H9 (cell line): ENCODE results near the gene FLNA. TPM values are rescaled to one million over a fixed set of nuclear protein-coding genes. Genes with fewer than 3 reads are reported as not detected.

Experiments used
- DNase-seq: peaks from one replicate; pipeline ENCODE4 v3.0.0-alpha.2; 2017
- H2AFZ ChIP-seq: one replicate; pipeline ENCODE4 v1.6.1; 2013; ENCODE audit warnings: mild to moderate bottlenecking, low read length, control low read depth, moderate library complexity
- H2AK5ac ChIP-seq: 2 replicates; pipeline ENCODE4 v1.6.1; 2013; ENCODE audit warnings: low read length, control low read depth, mixed read lengths; ENCODE audit not compliant: insufficient read length
- H2BK120ac ChIP-seq: one replicate; pipeline ENCODE4 v1.6.1; 2013; ENCODE audit warnings: low read depth, mild to moderate bottlenecking, low read length, control low read depth, inconsistent platforms; ENCODE audit not compliant: poor library complexity, severe bottlenecking
- H2BK12ac ChIP-seq: 2 replicates; pipeline ENCODE4 v1.6.1; 2013; ENCODE audit warnings: low read length, control low read depth, mixed read lengths, low read depth; ENCODE audit not compliant: insufficient read length
- H2BK15ac ChIP-seq: 2 replicates; pipeline ENCODE4 v1.6.1; 2013; ENCODE audit warnings: low read depth, low read length, control low read depth
- H2BK20ac ChIP-seq: one replicate; pipeline ENCODE4 v1.6.1; 2013; ENCODE audit warnings: low read depth, mild to moderate bottlenecking, low read length, control low read depth, inconsistent platforms; ENCODE audit not compliant: poor library complexity, severe bottlenecking
- H2BK5ac ChIP-seq: 2 replicates; pipeline ENCODE4 v1.6.1; 2013; ENCODE audit warnings: low read length, control low read depth, mixed read lengths; ENCODE audit not compliant: insufficient read length
- H3K14ac ChIP-seq: 2 replicates; pipeline ENCODE4 v1.6.1; 2013; ENCODE audit warnings: low read length, control low read depth; ENCODE audit not compliant: insufficient read depth
- H3K18ac ChIP-seq: 2 replicates; pipeline ENCODE4 v1.6.1; 2013; ENCODE audit warnings: low read depth, mild to moderate bottlenecking, mixed read lengths, low read length, control low read depth; ENCODE audit not compliant: insufficient read length
- H3K23ac ChIP-seq: 2 replicates; pipeline ENCODE4 v1.6.1; 2013; ENCODE audit warnings: low read length, control low read depth, mixed read lengths, low read depth; ENCODE audit not compliant: insufficient read length
- H3K23me2 ChIP-seq: 2 replicates; pipeline ENCODE4 v1.6.1; 2013; ENCODE audit warnings: low read depth, mild to moderate bottlenecking, mixed read lengths, low read length, control low read depth; ENCODE audit not compliant: insufficient read length, poor library complexity, severe bottlenecking
- H3K27ac ChIP-seq: 2 replicates; pipeline ENCODE4 v1.5.1; 2013; ENCODE audit warnings: low read length, control low read depth, mixed read lengths, low read depth; ENCODE audit not compliant: insufficient read length
- H3K27me3 ChIP-seq: 2 replicates; pipeline ENCODE4 v1.6.1; 2013; ENCODE audit warnings: low read length, control low read depth, inconsistent platforms; ENCODE audit not compliant: insufficient read depth
- H3K4ac ChIP-seq: 2 replicates; pipeline ENCODE4 v1.6.1; 2013; ENCODE audit warnings: low read depth, mild to moderate bottlenecking, control low read depth, inconsistent platforms, low read length, moderate library complexity
- H3K4me1 ChIP-seq: 2 replicates; pipeline ENCODE4 v1.6.1; 2013; ENCODE audit warnings: low read length, control low read depth, inconsistent platforms; ENCODE audit not compliant: insufficient read depth
- H3K4me2 ChIP-seq: 2 replicates; pipeline ENCODE4 v1.6.1; 2013; ENCODE audit warnings: low read length, control low read depth, mixed read lengths; ENCODE audit not compliant: insufficient read length, insufficient read depth
- H3K56ac ChIP-seq: 2 replicates; pipeline ENCODE4 v1.6.1; 2013; ENCODE audit warnings: low read depth, mild to moderate bottlenecking, mixed read lengths, low read length, control low read depth; ENCODE audit not compliant: insufficient read length
- H3K79me1 ChIP-seq: 2 replicates; pipeline ENCODE4 v1.6.1; 2013; ENCODE audit warnings: low read depth, mild to moderate bottlenecking, moderate library complexity, low read length, control low read depth, inconsistent platforms; ENCODE audit not compliant: insufficient read depth, poor library complexity, severe bottlenecking
- H3K79me2 ChIP-seq: 2 replicates; pipeline ENCODE4 v1.6.1; 2013; ENCODE audit warnings: low read length, control low read depth, inconsistent platforms; ENCODE audit not compliant: insufficient read depth
- H3K9ac ChIP-seq: 2 replicates; pipeline ENCODE4 v1.6.1; 2013; ENCODE audit warnings: low read length, control low read depth, mixed read lengths; ENCODE audit not compliant: insufficient read length; ENCODE audit errors: extremely low read depth
- H3K9me3 ChIP-seq: one replicate; pipeline ENCODE4 v1.6.1; 2013; ENCODE audit warnings: low read depth, low read length, inconsistent platforms; ENCODE audit not compliant: control insufficient read depth
- H3T11ph ChIP-seq: one replicate; pipeline ENCODE4 v1.6.1; 2013; ENCODE audit warnings: mild to moderate bottlenecking, low read length, control low read depth, inconsistent platforms
- H4K20me1 ChIP-seq: one replicate; pipeline ENCODE4 v1.6.1; 2013; ENCODE audit not compliant: control insufficient read depth, insufficient read length, insufficient read depth
- H4K5ac ChIP-seq: 2 replicates; pipeline ENCODE4 v1.6.1; 2013; ENCODE audit warnings: low read depth, mild to moderate bottlenecking, mixed read lengths, low read length, control low read depth; ENCODE audit not compliant: insufficient read length
- H4K8ac ChIP-seq: replicated peaks from 2 replicates; pipeline ENCODE4 v1.6.1; 2013; ENCODE audit warnings: low read length, control low read depth, mixed read lengths, low read depth; ENCODE audit not compliant: insufficient read length
- H4K91ac ChIP-seq: 2 replicates; pipeline ENCODE4 v1.6.1; 2013; ENCODE audit warnings: low read depth, mild to moderate bottlenecking, moderate library complexity, mixed read lengths, low read length, control low read depth; ENCODE audit not compliant: insufficient read length
- H3K27ac Mint-ChIP-seq, 3 experiments: 2 replicates in 2 of 3; 3 replicates in 1 of 3; pipeline ENCODE4 v1.8.0; 2020 to 2021; ENCODE audit warnings: mixed read lengths in 3 of 3, mild to moderate bottlenecking in 1 of 3, moderate library complexity in 1 of 3
- H3K27me3 Mint-ChIP-seq: 2 replicates; pipeline ENCODE4 v1.8.0; 2021; ENCODE audit warnings: low read depth, mild to moderate bottlenecking, moderate library complexity, mixed read lengths
- H3K36me3 Mint-ChIP-seq, 3 experiments: 2 replicates in 2 of 3; 3 replicates in 1 of 3; pipeline ENCODE4 v1.8.0; 2020 to 2021; ENCODE audit warnings: low read depth in 3 of 3, mixed read lengths in 3 of 3; ENCODE audit not compliant: insufficient read depth in 1 of 3
- H3K4me1 Mint-ChIP-seq, 2 experiments: 2 replicates each; pipeline ENCODE4 v1.8.0; 2020; ENCODE audit warnings: mixed read lengths in 2 of 2
- H3K4me3 Mint-ChIP-seq, 2 experiments: 2 replicates in 1 of 2; 3 replicates in 1 of 2; pipeline ENCODE4 v1.8.0; 2020 to 2021; ENCODE audit warnings: mild to moderate bottlenecking in 2 of 2, mixed read lengths in 2 of 2, moderate library complexity in 1 of 2
- H3K9me3 Mint-ChIP-seq, 2 experiments: 2 replicates in 1 of 2; 3 replicates in 1 of 2; pipeline ENCODE4 v1.8.0; 2020; ENCODE audit warnings: mild to moderate bottlenecking in 2 of 2, mixed read lengths in 2 of 2, moderate library complexity in 1 of 2
- WGBS: extraction: QIAGEN DNeasy Blood & Tissue Kit; methylation state at CpG from one replicate; pipeline ENCODE4 v1.1.7; 2013; ENCODE audit warnings: missing lambda C conversion rate, low lambda C conversion rate, mixed read lengths; ENCODE audit not compliant: insufficient read length; ENCODE audit errors: extremely low coverage; 5-methylcytosine and 5-hydroxymethylcytosine counted together
- total RNA-seq: library from RNA; stranded (reverse); gene quantifications from 2 replicates; pipeline ENCODE4 v1.2.1, GENCODE V29; 2021
- TF ChIP-seq, protein P1 (sequence below): fragments of 200-600 bp; sonication (generic); conservative IDR thresholded peaks from 3 replicates; pipeline ENCODE4 v1.8.0; 2021; ENCODE audit warnings: antibody characterized with exemption, mild to moderate bottlenecking

The FLNA gene
- total RNA-seq, 1 experiment from 2014 or later, result 957 TPM

GRCh38 chrX:154348646-154349358 is 25.6 kb downstream of the FLNA start:
- Histone ChIP-seq H2AK5ac (no peak overlapping the region), H4K5ac (no peak overlapping the region), H2BK120ac (no peak overlapping the region), H3K79me2 (no peaks in the 10 kb centered on the region), H3K4me1 (no peaks in the 10 kb centered on the region), H3K4me2 (no peak overlapping the region), H3K4ac (no peak overlapping the region), H3K23ac (no peak overlapping the region), H3K56ac (no peak overlapping the region), H4K20me1 (peaks cover 4% of the 10 kb centered on the region), H3K9me3 (peaks cover 25% of the 10 kb centered on the region), H4K8ac (no peak overlapping the region), H2BK12ac (no peak overlapping the region), H3K14ac (no peak overlapping the region), H3K79me1 (no peaks in the 10 kb centered on the region), H2BK15ac (no peak overlapping the region), H2BK5ac (no peak overlapping the region), H3K27ac (no peak overlapping the region), H3T11ph (no peak overlapping the region), H4K91ac (no peak overlapping the region), H2AFZ (no peak overlapping the region), H3K18ac (no peak overlapping the region), H3K9ac (no peak overlapping the region), H2BK20ac (no peak overlapping the region), H3K27me3 (no peaks in the 10 kb centered on the region), H3K23me2 (no peaks in the 10 kb centered on the region)
- DNase-seq, result no peak
- TF ChIP-seq, protein P1, sequence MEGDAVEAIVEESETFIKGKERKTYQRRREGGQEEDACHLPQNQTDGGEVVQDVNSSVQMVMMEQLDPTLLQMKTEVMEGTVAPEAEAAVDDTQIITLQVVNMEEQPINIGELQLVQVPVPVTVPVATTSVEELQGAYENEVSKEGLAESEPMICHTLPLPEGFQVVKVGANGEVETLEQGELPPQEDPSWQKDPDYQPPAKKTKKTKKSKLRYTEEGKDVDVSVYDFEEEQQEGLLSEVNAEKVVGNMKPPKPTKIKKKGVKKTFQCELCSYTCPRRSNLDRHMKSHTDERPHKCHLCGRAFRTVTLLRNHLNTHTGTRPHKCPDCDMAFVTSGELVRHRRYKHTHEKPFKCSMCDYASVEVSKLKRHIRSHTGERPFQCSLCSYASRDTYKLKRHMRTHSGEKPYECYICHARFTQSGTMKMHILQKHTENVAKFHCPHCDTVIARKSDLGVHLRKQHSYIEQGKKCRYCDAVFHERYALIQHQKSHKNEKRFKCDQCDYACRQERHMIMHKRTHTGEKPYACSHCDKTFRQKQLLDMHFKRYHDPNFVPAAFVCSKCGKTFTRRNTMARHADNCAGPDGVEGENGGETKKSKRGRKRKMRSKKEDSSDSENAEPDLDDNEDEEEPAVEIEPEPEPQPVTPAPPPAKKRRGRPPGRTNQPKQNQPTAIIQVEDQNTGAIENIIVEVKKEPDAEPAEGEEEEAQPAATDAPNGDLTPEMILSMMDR, result no peak
- no CpG with 5 or more reads among the region's 24 CpGs for WGBS
- Mint-ChIP-seq H3K4me3 (no peak overlapping the region), H3K4me1 (peaks cover 0 to 5% of the 10 kb centered on the region in 2 experiments; a peak in 2 of 4 replicates), H3K36me3 (peaks cover 23 to 54% (median 43%) of the 10 kb centered on the region in 3 experiments), H3K9me3 (peaks cover 34 to 41% of the 10 kb centered on the region in 2 experiments), H3K27ac (no peak overlapping the region), H3K27me3 (peaks cover 4% of the 10 kb centered on the region)
